ENCODE measurements around the gene UBE2S.

- TF ChIP-seq POLR2A (IDR thresholded peaks at IDR 0.05; ENCODE audit: low read depth, low read length) (no peak; the same call in 1 of the 2 replicates), POLR2AphosphoS5 (IDR thresholded peaks at IDR 0.05; ENCODE audit: low read depth, low read length) (no peak; the same call in 1 of the 2 replicates)
Measured at GRCh38 chr19:55400281-55401087, 7.1 kb downstream of the UBE2S start.
